DND-41 (cell line): ENCODE measurements around the gene CYP11A1.

Experiments used
- CTCF ChIP-seq: IDR thresholded peaks from 2 replicates; pipeline ENCODE4 v1.5.1; 2012; ENCODE audit warnings: borderline replicate concordance, low read length, moderate library complexity, mild to moderate bottlenecking; ENCODE audit not compliant: poor library complexity, severe bottlenecking; ENCODE audit errors: extremely low read depth
- EZH2 ChIP-seq: IDR thresholded peaks from 3 replicates; pipeline ENCODE4 v1.6.1; 2012; ENCODE audit warnings: borderline replicate concordance, low read depth, mild to moderate bottlenecking, moderate library complexity, low read length, inconsistent platforms; ENCODE audit not compliant: severe bottlenecking

GRCh38 chr15:74301583-74302361, 65.7 kb downstream of the CYP11A1 start:
- TF ChIP-seq EZH2: no peak
- no peak for TF ChIP-seq CTCF
